Dermis blood vessel endothelial cell (primary cell): ENCODE data around the gene ZSCAN25. TPM values are rescaled to one million over a fixed set of nuclear protein-coding genes. Genes with fewer than 3 reads are reported as not detected.
"Not testable (repeated sequence)": the region's sequence is repeated elsewhere in the genome, so short reads cannot be mapped to it uniquely, and the experiment has no call there.

Source experiments
- DNase-seq: peaks from one replicate; pipeline ENCODE4 v3.0.0; 2010
- total RNA-seq: library from RNA; depleted of rRNA; stranded (reverse); fragments of >200 nt; gene quantifications from 2 replicates; pipeline ENCODE4 v1.2.3, GENCODE V29; 2014

ZSCAN25 gene
- total RNA-seq, 1 donor from 2014 or later, result 17.9 TPM

DNA sequence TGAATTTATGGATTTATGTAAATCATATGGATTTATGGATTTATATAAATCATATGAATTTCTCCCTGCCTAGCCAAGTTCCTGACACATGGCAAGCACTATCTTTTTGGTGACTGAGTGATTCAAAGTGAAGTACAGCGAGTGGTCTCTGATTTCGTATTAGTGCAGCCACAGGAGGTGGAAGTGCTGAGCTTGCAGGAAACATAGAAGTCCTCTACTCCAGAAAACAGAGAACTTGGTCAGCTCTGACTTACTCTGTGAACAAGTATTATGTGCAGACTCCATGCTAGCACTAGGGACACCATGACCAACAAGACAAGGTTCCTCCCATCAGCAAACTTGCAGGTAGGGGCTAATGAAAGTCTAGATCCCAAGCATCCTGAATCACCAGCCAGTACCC lies 34.5 kb downstream of the ZSCAN25 start:
- no peak for DNase-seq

GRCh38 chr7:99652671-99653070 lies 35.9 kb downstream of the ZSCAN25 start:
- no peak for DNase-seq

GRCh38 chr7:99653269-99653668 lies 36.5 kb downstream of the ZSCAN25 start:
- DNase-seq, result not testable (repeated sequence)

DNA sequence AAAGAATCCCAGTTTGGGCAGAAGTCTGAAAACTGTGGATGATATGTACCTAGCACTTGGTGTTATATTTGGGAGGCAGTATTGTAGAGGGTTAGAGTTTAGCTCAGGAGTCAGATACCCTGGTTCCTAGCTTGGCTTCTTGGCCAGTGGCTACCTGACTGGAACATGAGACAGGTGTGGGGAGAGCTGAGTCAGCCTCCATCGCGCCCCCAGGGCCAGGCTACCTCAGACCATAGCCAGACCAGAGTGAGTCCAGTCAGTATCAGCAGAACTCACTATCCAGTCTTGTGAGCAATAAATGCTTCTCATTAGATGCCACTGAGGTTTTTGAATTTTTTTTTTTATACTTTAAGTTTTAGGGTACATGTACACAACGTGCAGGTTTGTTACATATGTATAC lies 37.0 kb downstream of the ZSCAN25 start:
- DNase-seq, result no peak

DNA sequence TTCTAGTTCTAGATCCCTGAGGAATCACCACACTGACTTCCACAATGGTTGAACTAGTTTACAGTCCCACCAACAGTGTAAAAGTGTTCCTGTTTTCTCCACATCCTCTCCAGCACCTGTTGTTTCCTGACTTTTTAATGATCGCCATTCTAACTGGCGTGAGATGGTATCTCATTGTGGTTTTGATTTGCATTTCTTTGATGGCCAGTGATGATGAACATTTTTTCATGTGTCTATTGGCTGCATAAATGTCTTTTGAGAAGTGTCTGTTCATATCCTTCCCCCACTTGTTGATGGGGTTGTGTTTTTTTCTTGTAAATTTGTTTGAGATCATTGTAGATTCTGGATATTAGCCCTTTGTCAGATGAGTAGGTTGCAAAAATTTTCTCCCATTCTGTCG lies 37.9 kb downstream of the ZSCAN25 start:
- DNase-seq, result not testable (repeated sequence)

DNA sequence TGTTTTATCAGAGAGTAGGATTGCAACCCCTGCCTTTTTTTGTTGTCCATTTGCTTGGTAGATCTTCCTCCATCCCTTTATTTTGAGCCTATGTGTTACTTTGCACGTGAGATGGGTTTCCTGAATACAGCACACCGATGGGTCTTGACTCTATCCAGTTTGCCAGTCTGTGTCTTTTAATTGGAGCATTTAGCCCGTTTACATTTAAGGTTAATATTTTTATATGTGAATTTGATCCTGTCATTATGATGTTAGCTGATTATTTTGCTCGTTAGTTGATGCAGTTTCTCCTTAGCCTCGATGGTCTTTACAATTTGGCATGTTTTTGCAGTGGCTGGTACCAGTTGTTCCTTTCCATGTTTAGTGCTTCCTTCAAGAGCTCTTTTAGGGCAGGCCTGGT lies 41.1 kb downstream of the ZSCAN25 start:
- DNase-seq, result not testable (repeated sequence)

DNA sequence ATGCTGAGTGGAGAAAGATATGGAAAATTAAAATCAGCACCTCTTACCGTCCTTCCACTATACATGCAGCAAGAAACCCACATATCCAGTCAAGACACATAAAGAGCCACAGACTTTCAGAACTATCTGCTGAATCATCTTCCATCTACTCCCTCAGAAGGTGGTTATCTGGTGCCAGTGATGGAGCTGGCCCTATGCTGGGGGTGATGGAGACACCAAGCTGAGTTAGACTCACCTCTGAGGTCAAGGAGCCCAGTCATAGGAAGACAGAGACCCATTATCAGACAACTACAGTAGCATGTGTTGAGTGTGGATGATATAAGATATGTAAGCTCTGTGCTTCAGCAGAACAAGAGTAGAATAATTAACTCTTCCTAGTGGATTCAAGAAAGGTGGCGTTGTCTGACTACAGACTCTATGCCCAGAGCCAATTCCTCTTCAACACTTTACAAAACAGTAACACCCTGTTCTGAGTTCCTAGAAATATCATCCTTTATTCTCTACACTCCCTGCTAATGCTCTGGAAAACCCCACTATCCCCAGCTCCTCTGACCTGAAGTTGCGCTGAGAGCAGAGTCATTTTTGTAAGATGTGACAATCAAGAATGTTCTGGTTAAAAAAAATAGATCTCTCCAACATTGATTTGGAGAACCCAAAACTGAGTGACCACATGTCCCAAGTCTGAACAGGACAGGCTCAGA lies 48.7 kb downstream of the ZSCAN25 start:
- no peak for DNase-seq

DNA sequence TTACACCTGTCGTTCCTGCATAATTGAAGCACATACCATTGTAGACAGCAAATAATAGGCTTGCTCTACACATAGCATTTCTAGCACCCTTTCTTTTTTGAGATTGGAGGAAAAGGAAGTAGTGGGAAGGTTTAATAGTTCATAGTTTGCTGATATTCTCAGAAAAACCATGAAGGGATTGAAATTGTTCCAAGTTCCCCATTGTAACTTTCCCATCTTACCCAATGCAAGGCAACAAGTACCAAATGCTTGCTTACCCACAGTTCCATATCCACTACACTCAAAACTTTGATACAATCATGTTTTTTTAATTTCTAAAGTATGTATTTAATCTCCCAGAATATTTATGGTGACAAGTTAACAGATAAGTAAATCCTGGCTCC lies 49.3 kb downstream of the ZSCAN25 start:
- DNase-seq, result no peak

GRCh38 chr7:99667179-99667578 lies 50.4 kb downstream of the ZSCAN25 start:
- DNase-seq, result no peak

DNA sequence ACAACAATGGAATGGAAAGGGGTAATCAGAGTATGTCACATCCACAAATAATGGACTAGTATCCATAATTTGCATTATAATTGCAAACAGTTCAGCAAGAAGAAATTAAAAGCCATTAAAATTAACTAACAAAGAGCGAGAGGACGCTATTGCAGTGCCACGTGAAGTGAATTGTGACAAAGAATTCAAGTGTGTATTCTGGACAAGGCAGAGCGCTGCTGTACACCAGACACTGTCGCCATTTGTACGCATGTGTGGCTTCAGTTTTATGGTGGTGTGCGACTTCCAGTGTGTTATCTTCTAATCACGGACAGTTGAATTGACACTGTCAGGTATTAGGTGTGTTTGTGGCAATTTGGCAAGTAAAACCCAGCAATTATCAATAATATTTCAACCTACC lies 51.8 kb downstream of the ZSCAN25 start:
- no peak for DNase-seq

DNA sequence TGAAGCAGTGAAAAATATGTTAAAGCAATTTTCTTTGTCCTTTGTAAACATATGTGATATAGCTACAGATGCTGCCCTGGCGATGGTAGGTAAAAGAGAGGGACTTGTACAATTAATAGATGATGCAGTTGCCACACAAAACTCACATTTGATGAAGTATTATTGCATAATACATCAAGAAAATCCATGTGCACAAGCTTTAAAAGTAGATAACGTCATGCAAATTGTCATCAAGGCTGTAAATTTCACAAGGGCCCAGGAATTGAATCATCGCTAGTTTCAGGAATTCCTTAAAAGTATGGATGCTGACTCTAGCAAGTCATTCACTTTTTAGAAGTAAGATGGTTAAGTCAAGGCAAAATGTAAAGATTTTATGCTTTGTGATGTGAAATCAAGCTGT lies 53.0 kb downstream of the ZSCAN25 start:
- DNase-seq, result no peak

- DNase-seq, result no peak
These were observed 55.8 kb downstream of the ZSCAN25 start for GRCh38 chr7:99672573-99672972.

- no peak for DNase-seq
These were observed 58.4 kb downstream of the ZSCAN25 start for GRCh38 chr7:99674995-99675742.

GRCh38 chr7:99677013-99677647 lies 60.4 kb downstream of the ZSCAN25 start:
- no peak for DNase-seq

GRCh38 chr7:99677648-99678045 lies 60.9 kb downstream of the ZSCAN25 start:
- DNase-seq, result no peak

GRCh38 chr7:99679032-99679399 lies 62.3 kb downstream of the ZSCAN25 start:
- DNase-seq, result no peak

DNA sequence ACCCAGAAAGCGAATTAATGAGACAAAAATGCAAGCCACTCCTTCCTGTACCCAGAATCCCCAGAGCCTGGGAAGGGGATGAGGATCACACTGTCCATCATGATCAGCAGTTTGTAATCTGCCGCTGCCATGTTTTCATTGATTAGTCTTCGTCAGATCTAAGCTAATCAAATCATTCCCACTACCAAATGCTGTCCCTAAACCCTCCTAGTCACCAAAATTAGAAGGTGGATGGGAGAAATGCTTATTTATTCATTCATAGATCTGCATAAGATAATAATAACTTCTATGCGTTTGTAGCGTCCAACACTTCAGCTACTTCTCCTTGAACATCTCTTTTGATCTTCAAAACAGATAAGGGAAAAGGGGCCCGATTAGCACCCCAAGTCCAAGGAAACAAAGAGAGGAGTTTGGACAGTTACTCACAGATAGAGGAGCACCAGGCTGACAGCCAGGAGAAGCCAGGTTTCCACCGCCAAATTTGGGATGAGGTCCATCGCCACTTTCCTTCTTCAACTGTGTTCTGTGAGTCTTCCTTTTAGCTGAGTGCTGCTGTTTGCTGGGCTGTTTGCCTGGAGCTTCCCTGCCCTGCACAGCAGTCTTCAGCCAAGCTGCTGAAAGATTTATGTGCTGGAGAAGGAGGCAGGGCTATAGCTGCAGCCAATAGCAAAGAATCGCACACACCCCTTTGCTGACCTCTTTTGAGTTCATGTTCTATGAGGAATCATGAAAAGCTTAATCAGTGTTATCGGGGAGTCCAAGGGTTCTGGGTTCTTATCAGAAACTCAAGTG lies 62.9 kb downstream of the ZSCAN25 start, which contains the start of gene CYP3A5:
CYP3A5 (minus strand) TSS at position 597 of the 792 bp plus-strand sequence; CDS start at position 497, 100 bp downstream.
- no peak for DNase-seq

Other genes with a start within 250 kb of the ZSCAN25 start
- gene ARPC1B, start 242.2 kb upstream of the ZSCAN25 start, total RNA-seq, result 464 and 901 TPM in 2 replicates
- 52.9 and 74.3 TPM in 2 replicates for gene PDAP1, start 208.3 kb upstream of the ZSCAN25 start, total RNA-seq
- gene BUD31, start 208.0 kb upstream of the ZSCAN25 start, total RNA-seq, result 76.4 and 86.7 TPM in 2 replicates
- gene PTCD1, start 178.1 kb upstream of the ZSCAN25 start, total RNA-seq, result 5.5 and 6.8 TPM in 2 replicates
- gene CPSF4, start 178.0 kb upstream of the ZSCAN25 start, total RNA-seq, result 24.7 and 28.1 TPM in 2 replicates
- gene ATP5MF, start 150.8 kb upstream of the ZSCAN25 start, total RNA-seq, result 230 and 561 TPM in 2 replicates
- gene ZNF789, start 144.1 kb upstream of the ZSCAN25 start, total RNA-seq, result 4.7 and 6.1 TPM in 2 replicates
- 26.0 and 41.7 TPM in 2 replicates for gene ZNF394, start 116.7 kb upstream of the ZSCAN25 start, total RNA-seq
- 11.2 and 15.2 TPM in 2 replicates for gene ZKSCAN5, start 112.3 kb upstream of the ZSCAN25 start, total RNA-seq
- 6.1 TPM in 2 replicates for gene FAM200A, start 64.8 kb upstream of the ZSCAN25 start, total RNA-seq
- 10.0 and 10.9 TPM in 2 replicates for gene ZNF655, start 58.3 kb upstream of the ZSCAN25 start, total RNA-seq
- 0.09 and 0.17 TPM in 2 replicates for gene TMEM225B, start 18.7 kb upstream of the ZSCAN25 start, total RNA-seq
- not detected in 2 replicates for gene CYP3A5, start 63.0 kb downstream of the ZSCAN25 start, total RNA-seq
- not detected in 2 replicates for gene CYP3A7, start 118.2 kb downstream of the ZSCAN25 start, total RNA-seq
- gene CYP3A4, start 167.2 kb downstream of the ZSCAN25 start, total RNA-seq, result not detected in 2 replicates
- gene CYP3A43, start 211.1 kb downstream of the ZSCAN25 start, total RNA-seq, result not detected in 2 replicates